GM18951 (cell line): Measurements from ENCODE around the gene SCN1A.

Source experiments
- POLR2A ChIP-seq: IDR thresholded peaks from 4 replicates; pipeline ENCODE4 v1.6.1; 2011; ENCODE audit warnings: mild to moderate bottlenecking; ENCODE audit not compliant: insufficient read length, insufficient read depth; ENCODE audit errors: extremely low read depth
- in situ Hi-C: fragments of 300-500 bp; cut with MboI; formaldehyde crosslinking; loops from one replicate; pipeline ENCODE4 v1.12.0; 2022; ENCODE audit warnings: low sequenced_read_pairs, mixed read lengths, inconsistent platforms; ENCODE audit not compliant: unreplicated experiment

SCN1A gene

GRCh38 chr2:166088634-166089033 lies 39.2 kb downstream of the SCN1A start:
- TF ChIP-seq POLR2A = no peak
- in situ Hi-C loops = no loop called here

DNA sequence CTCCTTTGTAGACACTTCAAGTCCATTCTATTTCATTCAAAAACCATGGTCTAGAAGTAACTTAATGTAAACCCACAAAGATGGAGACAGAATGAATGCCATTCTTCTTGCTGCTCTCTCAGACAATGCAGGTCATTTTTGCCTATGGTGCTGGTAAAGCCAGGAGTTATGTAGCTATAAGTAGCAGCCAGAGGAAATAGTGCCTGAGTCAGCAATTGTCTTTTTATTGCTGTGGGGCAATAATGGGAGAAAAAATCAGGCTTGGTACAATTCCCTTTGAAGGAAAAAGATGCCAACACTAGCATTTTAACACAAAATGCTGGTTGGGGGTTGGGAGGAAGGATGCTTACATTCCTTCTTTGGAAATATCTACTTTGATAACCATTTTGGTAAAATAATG lies 43.5 kb downstream of the SCN1A start:
- in situ Hi-C loops = no loop called here
- no peak for TF ChIP-seq POLR2A

GRCh38 chr2:166082736-166083135 lies 45.1 kb downstream of the SCN1A start:
- TF ChIP-seq POLR2A = no peak
- in situ Hi-C loops = no loop called here

GRCh38 chr2:166081852-166082251 lies 46.0 kb downstream of the SCN1A start:
- no peak for TF ChIP-seq POLR2A
- in situ Hi-C loops = no loop called here

- in situ Hi-C loops = no loop called here
- no peak for TF ChIP-seq POLR2A
Observed at GRCh38 chr2:166081131-166081632, 46.6 kb downstream of the SCN1A start.

- in situ Hi-C loops = no loop called here
- TF ChIP-seq POLR2A = no peak
Observed at GRCh38 chr2:166074430-166074829, 53.4 kb downstream of the SCN1A start.

DNA sequence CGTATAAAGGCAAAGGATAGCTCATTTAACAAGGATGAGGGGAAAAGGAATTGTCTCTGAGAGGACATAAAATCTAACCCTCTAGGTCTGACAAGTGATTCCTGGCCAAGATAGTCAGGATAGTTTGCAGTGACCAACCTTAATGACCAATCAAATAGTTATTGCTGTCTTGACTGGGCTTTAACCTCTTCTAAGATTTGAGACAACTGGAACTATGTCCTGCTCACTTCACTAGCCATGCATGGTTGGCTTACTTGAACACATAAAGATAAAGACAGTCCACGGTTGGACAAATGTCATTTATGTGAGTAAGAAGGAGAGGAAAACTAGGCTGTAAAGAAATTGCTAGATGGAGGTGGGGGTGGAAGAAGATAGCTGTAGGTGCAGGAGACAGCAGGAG lies 53.8 kb downstream of the SCN1A start:
- no peak for TF ChIP-seq POLR2A
- in situ Hi-C loops = no loop called here

DNA sequence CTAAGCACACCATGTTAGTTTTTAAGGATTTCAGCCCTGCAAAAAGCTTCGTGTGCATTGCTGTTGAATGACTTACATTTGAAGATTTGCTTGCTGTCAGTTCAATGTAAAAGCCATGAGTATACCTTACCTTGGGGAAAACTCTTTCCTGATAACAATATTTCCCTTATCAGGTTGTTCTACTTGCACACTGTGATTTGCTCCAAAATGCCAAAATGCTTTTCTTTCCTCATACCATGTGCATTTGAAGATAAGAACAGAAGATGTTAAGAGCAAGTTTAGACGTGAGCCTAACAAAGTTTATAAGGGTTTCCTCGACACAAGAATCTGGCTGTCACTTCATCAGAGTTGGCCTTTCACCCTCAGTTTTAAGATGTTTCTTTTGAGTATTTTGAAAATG lies 57.6 kb downstream of the SCN1A start:
- in situ Hi-C loops = no loop called here
- no peak for TF ChIP-seq POLR2A

DNA sequence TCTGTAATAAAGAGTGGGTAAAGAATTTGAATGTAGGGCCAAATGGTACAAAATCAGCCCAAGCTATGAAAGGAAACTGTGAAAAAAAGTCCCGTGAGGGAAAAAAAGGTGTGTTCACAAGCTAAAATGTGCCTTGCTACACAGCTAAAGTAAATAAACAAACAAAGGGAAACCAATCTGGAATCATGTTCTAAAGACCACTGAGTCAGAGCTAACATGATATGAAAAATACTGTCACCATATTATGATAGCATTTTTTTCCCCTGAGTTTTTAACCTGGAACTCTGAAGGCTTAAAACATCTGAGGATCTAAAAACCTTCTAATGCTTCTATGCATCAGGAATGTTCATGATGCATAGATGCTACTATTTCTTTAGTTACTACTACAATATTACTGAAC lies 58.8 kb downstream of the SCN1A start:
- in situ Hi-C loops = no loop called here
- no peak for TF ChIP-seq POLR2A

- no peak for TF ChIP-seq POLR2A
- in situ Hi-C loops = no loop called here
Observed at GRCh38 chr2:166067229-166067628, 60.6 kb downstream of the SCN1A start.

DNA sequence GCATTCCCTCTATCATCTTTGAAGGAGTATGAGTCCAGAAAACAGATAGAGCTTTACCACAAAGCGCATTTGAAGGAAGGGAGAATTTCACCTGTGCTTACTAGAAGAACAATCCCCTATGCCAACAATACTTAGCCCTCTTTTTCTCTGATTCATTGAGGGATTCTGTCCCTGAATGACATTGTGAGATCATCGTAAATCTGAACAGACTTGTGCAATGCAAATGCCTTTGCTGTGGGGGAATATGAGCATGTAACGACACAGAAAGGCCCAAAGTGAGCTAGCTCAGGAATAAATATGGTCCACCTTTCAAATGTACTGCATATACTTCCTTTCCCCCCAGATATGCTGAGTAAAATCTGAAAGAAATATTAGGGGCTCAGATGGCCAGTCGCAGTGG lies 67.6 kb downstream of the SCN1A start:
- in situ Hi-C loops = no loop called here

GRCh38 chr2:166057370-166058164 lies 70.3 kb downstream of the SCN1A start:
- in situ Hi-C loops = no loop called here
- no peak for TF ChIP-seq POLR2A

More for the DNA sequence above, 67.6 kb downstream of the SCN1A start:
- no peak for TF ChIP-seq POLR2A

DNA sequence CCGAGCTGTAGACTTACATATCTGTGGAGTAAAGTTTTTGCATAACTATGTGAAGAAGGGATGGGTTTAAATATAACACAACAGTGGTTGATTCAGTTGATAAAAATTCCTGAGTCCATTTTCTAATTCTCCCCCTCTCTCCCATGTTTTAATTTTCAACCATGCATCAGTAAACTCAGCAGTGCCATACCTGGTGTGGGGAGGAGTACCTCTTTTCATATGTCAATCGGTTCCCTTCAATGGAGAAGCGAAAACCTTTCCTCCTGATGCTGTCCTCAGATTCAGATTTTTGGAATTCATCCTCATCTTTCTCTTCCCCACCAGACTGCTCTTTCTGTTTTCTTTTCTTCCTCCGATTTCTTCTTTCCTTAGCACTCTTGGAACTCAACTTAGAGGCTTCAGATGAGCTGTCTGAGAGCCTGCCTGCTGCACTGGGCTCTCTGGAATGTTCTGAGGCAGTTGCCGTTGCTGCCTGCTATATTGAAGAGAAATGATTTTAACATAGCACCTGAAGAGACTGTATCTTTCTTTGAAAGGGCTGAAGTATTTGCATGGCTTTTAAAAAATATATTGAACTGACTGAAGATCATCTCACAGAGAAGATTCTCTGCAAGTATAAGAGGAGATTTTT lies 82.9 kb downstream of the SCN1A start:
- in situ Hi-C loops = no loop called here
- TF ChIP-seq POLR2A = no peak
